GM18858 (cell line): ENCODE results near the gene MGAT3.
"Not testable (repeated sequence)": the region's sequence is repeated elsewhere in the genome, so short reads cannot be mapped to it uniquely, and the experiment has no call there.

Experiments used
- ATAC-seq: cut with Tn5 transposase; IDR thresholded peaks from one replicate; pipeline ENCODE4 v1.9.1; 2021; ENCODE audit not compliant: unreplicated experiment

Gene MGAT3

DNA sequence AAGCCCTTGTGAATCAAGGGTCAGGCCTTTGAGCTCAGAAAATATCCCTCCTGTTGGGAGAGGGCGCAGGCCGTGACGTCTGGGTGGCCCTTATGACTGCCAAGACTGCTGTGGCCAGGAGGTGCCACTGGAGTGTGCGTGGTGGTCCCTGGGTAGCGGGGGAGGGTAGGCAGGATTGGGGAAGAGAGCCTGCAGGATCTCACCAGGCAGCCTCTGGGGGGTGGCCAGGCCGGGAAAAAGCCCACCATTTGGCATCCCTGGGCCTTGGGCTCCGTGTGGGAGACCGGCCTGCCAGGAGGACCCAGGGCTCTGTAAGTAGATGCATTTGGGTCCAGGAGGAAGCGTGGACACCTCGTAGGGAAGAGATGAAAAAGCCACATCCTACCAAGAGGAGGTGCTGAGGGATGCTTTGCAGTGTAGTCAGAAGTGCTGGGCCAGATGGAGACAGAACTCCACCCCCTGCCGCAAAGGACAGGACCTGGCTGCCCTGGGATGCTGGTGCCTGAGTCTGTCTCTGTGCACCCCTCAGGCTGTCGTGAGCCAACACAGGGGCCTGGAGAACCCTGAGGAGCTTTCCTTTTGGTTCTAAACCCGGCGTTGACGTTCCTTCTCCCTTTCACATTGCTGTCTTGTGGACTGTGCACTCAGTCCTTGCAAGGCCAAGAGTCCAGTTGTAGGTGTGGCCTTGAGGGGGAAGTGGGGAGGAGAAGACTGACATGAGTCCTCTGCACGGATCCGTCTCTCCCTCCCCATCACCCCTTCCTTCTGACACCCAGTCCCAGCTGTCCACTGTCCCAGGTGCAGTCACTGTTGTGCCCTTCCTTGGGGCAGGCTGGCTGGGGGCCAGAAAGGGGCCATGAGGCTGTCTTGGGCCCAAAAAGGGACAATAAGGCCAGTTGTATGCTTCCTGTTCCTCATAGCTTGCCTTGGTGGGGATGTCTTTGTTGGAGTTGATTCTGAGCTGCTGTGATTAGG, 32.6 kb downstream of the MGAT3 start:
- no peak for ATAC-seq

- peak; percentile 63 for ATAC-seq
Observed at GRCh38 chr22:39490135-39490798, 33.5 kb downstream of the MGAT3 start.

DNA sequence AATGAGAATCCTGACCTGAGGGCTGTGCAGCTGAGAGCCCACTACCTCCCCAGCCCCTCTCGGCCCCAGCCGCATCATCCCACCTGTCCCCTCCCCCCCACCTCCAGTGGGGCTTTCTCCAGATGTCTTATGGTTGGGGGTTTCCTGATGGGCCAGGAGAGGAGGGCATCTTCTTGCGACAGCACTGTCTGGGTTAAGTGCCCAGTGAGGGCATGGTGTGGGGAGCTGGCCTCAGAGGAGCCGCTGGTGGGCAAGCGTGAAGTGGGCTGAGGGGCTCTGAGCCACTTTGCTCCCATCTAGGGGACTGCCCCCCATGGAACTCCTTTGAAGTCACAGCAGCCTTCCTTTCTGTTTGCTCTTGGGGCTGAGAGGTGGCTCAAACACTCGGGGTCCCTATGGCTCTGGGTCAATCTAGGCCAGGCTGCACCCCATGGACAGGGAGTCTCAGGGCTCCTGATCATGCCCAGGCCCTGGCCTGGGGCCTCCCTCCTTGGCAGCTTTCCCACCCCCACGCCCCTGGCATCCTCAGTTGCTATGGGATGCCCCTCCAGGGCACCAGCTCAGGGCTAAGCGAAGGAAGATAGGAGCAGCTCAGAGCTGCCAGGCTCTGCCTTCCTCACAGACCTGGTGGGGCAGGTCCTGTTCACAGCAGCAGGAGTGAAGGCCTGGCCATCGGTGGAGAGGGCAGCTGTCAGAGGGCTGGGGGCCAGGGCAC, 34.3 kb downstream of the MGAT3 start:
- no peak for ATAC-seq

- no peak for ATAC-seq
Observed at GRCh38 chr22:39491696-39492095, 34.9 kb downstream of the MGAT3 start.

DNA sequence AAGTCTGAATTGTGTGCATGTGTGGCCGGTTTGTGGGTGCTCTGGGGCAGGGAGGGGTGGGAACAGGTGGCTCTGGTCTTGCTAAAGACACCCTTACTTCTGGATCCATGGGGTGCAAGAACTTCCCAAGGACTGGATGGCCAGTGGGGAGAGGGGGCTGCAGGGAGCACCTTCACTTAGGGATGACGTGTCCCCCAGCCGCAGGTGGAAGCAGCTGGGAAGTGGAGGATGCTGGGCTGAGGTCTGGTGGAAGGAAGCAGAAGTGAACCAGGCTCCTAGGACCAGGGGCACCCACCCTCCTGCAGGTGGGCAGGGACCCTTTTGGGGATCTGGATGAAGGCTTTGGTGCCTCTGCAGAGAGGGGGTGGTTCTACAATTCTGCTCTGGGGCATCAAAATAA, 35.4 kb downstream of the MGAT3 start:
- ATAC-seq: no peak

- ATAC-seq: no peak
Observed at GRCh38 chr22:39493759-39494158, 36.9 kb downstream of the MGAT3 start.

DNA sequence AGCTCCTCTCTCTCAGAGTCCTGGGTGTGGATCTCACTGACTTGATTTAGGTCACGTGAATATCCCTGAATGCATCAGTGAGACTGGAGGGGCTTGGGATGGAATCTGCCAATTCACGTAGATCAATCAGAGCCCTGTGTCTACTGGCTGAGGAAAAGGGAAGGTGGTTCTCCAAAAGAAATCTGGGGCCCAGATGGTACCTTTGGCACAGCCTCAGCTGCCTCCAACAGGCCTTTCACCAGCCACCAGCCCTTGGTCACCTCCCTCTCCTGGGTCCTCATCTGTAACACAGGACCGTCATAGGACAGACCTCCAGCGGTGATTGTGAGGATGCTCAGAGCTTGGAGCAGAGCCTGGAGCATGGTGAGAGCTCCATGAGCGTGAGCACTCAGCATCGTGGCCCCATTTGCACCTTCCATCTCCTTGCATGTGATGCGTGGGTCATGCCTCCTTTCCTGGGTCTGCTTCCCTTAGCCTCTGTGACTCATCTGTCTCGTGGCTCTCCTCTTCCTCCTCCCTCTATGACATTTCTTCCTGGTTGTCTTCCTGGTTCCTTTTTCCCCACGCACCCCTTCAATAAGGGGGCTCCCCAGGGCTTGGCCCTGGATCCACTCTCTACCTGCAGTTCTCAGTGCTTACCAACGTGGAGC, 37.8 kb downstream of the MGAT3 start:
- ATAC-seq: no peak

GRCh38 chr22:39496131-39496838, 39.5 kb downstream of the MGAT3 start:
- ATAC-seq: no peak

- no peak for ATAC-seq
Observed at GRCh38 chr22:39497429-39497828, 40.6 kb downstream of the MGAT3 start.

- ATAC-seq: no peak
Observed at GRCh38 chr22:39498368-39498767, 41.6 kb downstream of the MGAT3 start.

- no peak for ATAC-seq
Observed at GRCh38 chr22:39498802-39499201, 42.0 kb downstream of the MGAT3 start.

DNA sequence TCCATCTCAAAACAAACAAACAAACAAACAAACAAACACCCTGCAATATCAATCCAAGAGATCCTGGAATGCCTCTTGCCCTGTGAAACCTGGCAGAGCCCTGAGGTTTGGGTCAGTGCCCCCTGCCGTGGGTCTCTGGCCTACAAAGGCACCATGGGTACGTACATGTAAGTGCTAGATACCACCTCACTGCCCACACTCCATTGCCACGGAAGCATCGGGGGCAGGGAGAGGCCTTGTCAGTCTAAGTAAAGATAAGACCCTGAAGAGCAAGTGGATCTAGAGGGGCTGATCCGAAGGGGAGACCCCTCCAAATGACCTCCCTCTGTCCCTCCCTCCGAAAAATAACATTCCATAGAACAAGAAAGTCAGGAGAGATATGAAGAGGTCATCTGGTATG, 43.3 kb downstream of the MGAT3 start:
- no peak for ATAC-seq

DNA sequence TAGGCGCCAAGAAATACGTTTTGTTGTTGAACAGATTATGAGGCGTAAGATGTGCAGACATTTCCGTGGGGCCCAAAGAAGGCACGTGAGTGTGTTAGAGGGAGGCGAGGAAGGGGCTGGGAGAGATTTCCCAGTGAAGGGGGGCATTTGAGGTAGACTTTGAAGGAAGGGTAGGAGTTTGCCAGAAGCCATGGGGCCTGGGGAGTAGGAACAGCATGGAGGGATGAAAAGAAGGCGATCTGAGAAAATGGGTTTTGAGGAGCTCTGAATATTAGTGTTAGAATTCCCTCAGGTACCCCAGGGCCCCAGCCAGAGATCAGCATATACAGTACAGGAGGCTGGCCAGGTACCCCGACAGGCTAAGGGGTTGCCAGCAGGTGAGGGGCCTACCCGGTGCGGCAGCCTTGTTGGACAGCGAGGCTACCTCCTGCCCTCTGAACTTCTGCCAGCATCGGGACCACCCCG, 44.9 kb downstream of the MGAT3 start:
- ATAC-seq: no peak

DNA sequence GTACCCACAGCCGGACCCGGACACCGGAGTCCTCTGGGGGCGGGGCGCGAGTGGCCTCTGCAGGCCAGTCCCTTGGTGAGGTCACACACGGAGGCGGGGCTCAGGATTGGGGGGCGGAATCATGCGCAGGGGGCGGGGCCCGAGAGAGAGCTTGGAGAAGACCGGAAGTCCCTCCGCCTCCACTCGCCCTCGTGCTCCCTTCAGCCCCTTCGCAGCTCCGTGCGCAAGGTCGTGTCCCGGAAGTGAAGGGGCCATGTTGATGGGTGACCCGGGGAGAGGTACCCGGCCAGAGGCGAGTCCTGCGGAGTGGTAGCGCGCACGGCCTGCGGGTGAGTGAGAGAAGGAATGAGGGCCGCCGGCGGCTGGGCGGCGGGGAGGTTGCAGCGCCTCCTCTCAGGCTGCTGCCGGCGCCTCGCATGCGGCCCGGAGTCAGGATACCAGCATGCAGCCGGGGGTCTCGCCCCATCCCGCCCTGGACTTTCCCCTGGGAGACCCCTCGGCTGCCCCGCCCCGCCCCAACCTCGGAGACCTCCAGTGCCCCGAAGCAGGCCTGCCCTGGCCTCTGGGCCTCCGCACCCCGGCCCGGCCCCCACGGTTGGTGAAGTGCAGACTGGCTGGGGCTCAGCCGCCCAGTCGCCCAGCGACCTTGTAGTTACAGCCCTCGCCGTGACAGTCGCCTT, 45.4 kb downstream of the MGAT3 start, which contains the start of gene MIEF1:
TSS of gene MIEF1 (plus strand) at position 182 of the 680 bp plus-strand sequence. CDS start 9,005 bp downstream, outside the sequence.
- peak; percentile 79 for ATAC-seq

- no peak for ATAC-seq
Observed at GRCh38 chr22:39502789-39503409, 46.1 kb downstream of the MGAT3 start.

DNA sequence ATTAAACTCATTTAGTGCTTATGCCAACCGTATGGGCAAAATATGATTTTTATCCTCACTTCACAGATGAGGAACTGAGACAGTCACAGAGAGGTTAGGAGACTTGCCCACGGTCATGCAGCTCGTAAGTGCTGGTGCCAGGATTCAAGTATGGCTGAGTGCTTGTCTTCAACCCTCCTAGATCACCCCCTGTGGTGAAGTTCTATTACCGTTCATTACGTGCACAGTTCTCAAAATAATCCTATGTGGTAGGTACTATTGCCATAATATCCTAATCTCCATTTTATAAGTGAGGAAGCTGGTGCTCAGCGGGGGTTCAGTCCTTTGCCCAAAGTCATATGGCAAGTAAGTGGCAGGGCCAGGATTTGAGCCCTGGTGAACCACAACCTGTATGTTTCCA, 46.8 kb downstream of the MGAT3 start:
- ATAC-seq: no peak

- no peak for ATAC-seq
Observed at GRCh38 chr22:39504071-39504470, 47.3 kb downstream of the MGAT3 start.

DNA sequence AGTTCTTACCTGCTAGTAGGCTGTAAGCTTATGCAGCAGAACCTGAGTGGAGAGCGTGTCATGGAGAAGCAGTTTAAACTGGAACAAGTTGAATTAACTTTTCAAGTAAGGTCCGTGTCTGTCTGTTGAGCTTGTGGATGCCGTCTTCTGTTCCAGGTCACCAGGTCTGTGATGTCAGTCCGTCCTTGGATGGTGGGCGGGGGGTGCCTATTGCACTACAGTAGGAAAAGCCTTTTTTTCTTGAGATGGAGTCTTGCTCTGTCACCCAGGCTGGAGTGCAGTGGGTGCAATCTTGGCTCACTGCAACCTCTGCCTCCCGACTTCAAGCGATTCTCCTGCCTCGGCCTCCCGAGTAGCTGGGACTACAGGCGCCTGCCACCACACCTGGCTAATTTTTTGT, 50.2 kb downstream of the MGAT3 start:
- ATAC-seq: not testable (repeated sequence)

DNA sequence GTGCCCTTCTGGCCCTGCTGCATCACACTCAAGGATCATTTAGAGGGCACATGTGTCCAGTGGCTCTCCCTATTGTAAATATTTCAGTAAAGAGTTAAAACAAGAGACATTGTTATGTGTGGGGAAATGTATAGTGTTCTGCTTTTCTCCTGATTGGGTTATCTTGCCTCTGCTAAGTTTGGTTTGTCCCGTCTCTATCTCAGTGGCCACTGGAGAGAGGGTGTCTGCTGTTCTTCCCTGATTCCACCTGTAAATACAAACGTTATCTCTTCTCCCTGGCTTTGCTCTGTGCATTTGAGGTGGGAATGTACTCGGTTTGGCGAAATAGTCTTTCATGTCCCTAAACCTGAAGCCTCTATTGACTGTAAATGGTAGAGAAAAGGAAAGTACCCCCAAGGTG, 51.6 kb downstream of the MGAT3 start:
- no peak for ATAC-seq
